Right lobe of liver (tissue), 6 donors: Measurements from ENCODE around the gene INPP4B. TPM values are rescaled to one million over a fixed set of nuclear protein-coding genes. Genes with fewer than 3 reads are reported as not detected.

Source experiments
- ATAC-seq, 4 donors: fragments of 200-7000 bp; cut with Tn5 transposase; one replicate each; pipeline ENCODE4 v1.9.1; 2020; ENCODE audit warnings: mild to moderate bottlenecking in 4 of 4, moderate library complexity in 4 of 4
- DNase-seq, 3 donors: peaks; one replicate each; pipeline ENCODE4 v3.0.0-alpha.2; 2020
- H3K27ac ChIP-seq, 3 donors: fragments of 200-600 bp; one replicate each; pipeline ENCODE4 v1.8.0; 2022
- H3K27me3 ChIP-seq, 2 donors: fragments of 200-600 bp; one replicate each; pipeline ENCODE4 v1.8.0; 2022
- H3K36me3 ChIP-seq, 4 donors: fragments of 200-600 bp; sonication (generic) in 1 of 4; one replicate each; pipeline versions ENCODE4 v1.5.1 to v1.8.0; 2017 to 2022; ENCODE audit warnings: control low read depth in 1 of 4
- H3K4me1 ChIP-seq, 4 donors: fragments of 200-600 bp; sonication (generic) in 1 of 4; one replicate each; pipeline versions ENCODE4 v1.5.1 to v1.8.0; 2017 to 2022; ENCODE audit warnings: control low read depth in 1 of 4
- H3K4me3 ChIP-seq, 3 donors: fragments of 200-600 bp; one replicate each; pipeline ENCODE4 v1.8.0; 2022
- H3K9me3 ChIP-seq, 4 donors: fragments of 200-600 bp; sonication (generic) in 1 of 4; one replicate each; pipeline versions ENCODE4 v1.5.1 to v1.8.0; 2017 to 2022; ENCODE audit warnings: control low read depth in 1 of 4
- POLR2A ChIP-seq: fragments of 450-650 bp; IDR thresholded peaks from one replicate; pipeline ENCODE4 v1.6.1; 2017; ENCODE audit warnings: antibody characterized with exemption, mild to moderate bottlenecking
- WGBS: methylation state at CpG from one replicate; pipeline ENCODE4 v1.1.6; 2018; ENCODE audit warnings: low coverage, low lambda C conversion rate; ENCODE audit not compliant: insufficient coverage; ENCODE audit errors: missing lambda C conversion rate; 5-methylcytosine and 5-hydroxymethylcytosine counted together
- intact Hi-C, 2 donors: fragments of 100-400 bp; cut with DNase I; formaldehyde crosslinking; loops; one replicate each; pipeline versions ENCODE4 v1.11.2 to v1.14.1; 2022
- total RNA-seq, 6 experiments: library from RNA; depleted of rRNA in 2 of 6; stranded (reverse); fragments of >200 nt in 2 of 6; fragmentation: NEBNext Ultra II Directional in 3 of 6; extraction: Animal tissue kit (Norgen Biotek cat#: 25700) in 3 of 6; gene quantifications; one replicate each; pipeline versions ENCODE4 v1.1.0 to v1.2.4, GENCODE V29; 2016 to 2023
- TF ChIP-seq, protein P1 (sequence below), 4 donors: fragments of 200-600 bp in 3 of 4; fragments of 450-650 bp in 1 of 4; IDR thresholded peaks; one replicate each; pipeline versions ENCODE4 v1.5.1 to v1.8.0; 2016 to 2022; ENCODE audit warnings: antibody characterized with exemption in 4 of 4, mild to moderate bottlenecking in 2 of 4
- donor health status: DM: no; HTN: yes; CAD: no.
- donor health status: DM: no; HTN: no; CAD: no.
- donor health status: DM: no; HTN: no; CAD: no.
- donor health status: DM: no; HTN: yes; CAD: no.
- donor health status: DM: no; HTN: yes; CAD: no.

INPP4B gene
- total RNA-seq, 6 experiments from 2014 or later, result 0.73 to 5.0 (median 1.6) TPM

DNA sequence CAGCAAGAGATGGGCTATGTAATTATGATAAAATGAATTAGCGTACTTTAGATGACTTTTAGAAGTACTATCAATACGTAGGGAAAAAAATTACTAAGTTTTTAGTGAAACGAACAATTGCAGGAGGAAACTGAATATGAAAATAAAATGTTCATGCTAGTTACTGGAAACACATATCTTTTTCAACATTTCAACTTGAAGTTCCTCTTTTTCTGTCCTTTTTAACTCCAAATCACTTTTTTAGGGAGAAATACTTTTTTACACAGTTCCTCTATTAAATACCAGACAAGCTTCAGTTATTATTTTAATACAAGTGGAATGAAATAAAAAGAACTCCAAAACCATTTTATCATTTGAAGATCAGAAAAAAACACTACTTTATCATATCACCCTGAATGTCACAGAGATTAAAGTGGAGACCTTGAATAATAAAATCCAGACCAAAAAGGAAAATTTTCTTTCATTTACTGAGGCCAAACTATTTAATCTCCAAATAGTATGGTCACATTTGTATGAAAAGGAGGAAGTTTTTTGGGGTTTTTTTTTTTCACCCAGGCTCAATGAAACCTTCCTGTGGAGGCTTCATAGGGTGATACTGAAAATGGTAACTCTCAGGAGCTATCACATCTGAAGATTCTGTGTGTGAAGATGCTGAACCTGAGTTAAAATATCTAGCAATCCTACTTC lies 306.2 kb downstream of the INPP4B start:
- 16% methylated on average over 3 of the region's 3 CpGs for WGBS
- Histone ChIP-seq H3K27ac (no peak overlapping the region), H3K4me3 (no peak overlapping the region), H3K9me3 (no peaks in the 10 kb centered on the region), H3K4me1 (no peaks in the 10 kb centered on the region), H3K36me3 (no peaks in the 10 kb centered on the region), H3K27me3 (no peaks in the 10 kb centered on the region)
- TF ChIP-seq, protein P1, sequence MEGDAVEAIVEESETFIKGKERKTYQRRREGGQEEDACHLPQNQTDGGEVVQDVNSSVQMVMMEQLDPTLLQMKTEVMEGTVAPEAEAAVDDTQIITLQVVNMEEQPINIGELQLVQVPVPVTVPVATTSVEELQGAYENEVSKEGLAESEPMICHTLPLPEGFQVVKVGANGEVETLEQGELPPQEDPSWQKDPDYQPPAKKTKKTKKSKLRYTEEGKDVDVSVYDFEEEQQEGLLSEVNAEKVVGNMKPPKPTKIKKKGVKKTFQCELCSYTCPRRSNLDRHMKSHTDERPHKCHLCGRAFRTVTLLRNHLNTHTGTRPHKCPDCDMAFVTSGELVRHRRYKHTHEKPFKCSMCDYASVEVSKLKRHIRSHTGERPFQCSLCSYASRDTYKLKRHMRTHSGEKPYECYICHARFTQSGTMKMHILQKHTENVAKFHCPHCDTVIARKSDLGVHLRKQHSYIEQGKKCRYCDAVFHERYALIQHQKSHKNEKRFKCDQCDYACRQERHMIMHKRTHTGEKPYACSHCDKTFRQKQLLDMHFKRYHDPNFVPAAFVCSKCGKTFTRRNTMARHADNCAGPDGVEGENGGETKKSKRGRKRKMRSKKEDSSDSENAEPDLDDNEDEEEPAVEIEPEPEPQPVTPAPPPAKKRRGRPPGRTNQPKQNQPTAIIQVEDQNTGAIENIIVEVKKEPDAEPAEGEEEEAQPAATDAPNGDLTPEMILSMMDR (IDR thresholded peaks at IDR 0.05), result no peak
- TF ChIP-seq POLR2A, result no peak
- intact Hi-C loops, result no loop called here
- DNase-seq (no peak), ATAC-seq (no peak)

DNA sequence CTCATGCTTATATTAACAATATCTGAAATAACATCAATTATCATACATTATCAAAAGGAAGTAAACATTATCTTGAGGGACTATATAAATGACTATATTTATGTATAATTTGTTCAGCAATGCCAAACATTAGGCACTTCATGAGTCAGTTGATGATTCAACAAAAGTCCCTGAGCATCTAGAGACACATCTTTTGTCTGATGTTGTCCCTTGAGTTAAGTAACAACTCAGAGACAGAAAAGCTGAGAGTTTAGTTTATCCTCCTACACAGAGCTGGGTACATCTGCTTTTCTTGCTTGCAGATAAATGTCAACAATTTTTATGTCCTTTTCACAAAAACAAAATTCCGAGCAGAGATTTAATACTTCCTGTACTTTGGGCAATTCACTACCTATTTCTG lies 311.1 kb downstream of the INPP4B start:
- Histone ChIP-seq H3K36me3 (no peaks in the 10 kb centered on the region), H3K4me3 (no peak overlapping the region), H3K9me3 (no peaks in the 10 kb centered on the region), H3K27ac (no peak overlapping the region), H3K27me3 (no peaks in the 10 kb centered on the region), H3K4me1 (no peaks in the 10 kb centered on the region)
- TF ChIP-seq, protein P1 (IDR thresholded peaks at IDR 0.05), result no peak
- TF ChIP-seq POLR2A, result no peak
- 64% methylated on average over 1 of the region's 1 CpG for WGBS
- intact Hi-C loops, result no loop called here
- ATAC-seq (no peak), DNase-seq (no peak)

DNA sequence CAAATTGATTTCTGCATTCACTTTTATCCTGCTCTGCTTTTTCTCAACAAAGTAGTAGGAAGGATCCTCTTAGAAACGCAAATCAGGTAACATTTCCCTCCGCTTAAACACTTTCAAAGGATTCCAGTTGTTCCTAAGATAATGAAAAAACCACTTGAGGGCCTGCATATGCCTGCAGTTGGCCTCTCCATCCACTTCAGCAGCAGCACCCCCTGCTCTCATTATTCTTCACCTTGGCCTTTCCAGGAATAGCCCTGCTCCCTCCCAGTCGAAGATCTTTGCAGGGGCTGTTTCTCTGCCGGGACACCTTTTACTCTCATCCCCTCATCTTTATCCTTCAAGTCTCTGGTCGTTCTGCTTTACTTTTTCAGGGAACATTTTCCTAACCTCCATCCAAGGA lies 314.0 kb downstream of the INPP4B start:
- H3K9me3 ChIP-seq, result no peaks in the 10 kb centered on the region
- WGBS, result 70% methylated on average over 5 of the region's 5 CpGs
- no peak overlapping the region for H3K4me3 ChIP-seq

DNA sequence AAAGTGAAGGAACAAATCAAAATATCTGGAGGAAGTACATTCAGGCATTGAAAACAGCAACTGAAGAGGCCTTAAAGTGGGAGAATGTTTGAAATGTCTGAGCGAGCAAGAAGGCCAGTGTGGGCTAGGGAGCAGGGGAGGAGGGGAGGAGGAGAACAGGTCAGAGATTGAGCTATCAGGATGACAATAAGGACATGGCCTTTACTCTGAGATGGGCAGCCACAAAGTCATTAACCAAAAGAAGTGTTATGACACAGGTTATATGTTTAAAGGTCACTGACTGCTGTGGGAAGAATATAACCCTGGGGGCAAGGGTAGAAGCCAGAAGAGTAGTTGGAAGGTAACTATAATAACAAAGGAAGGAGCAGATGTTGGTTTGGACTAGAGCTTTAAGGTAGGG lies 315.4 kb downstream of the INPP4B start:
- no peak overlapping the region for H3K27ac ChIP-seq

More for the DNA sequence above, 314.0 kb downstream of the INPP4B start:
- DNase-seq (no peak), ATAC-seq (no peak)
- H3K36me3 ChIP-seq, result no peaks in the 10 kb centered on the region
- no peak for TF ChIP-seq POLR2A
- TF ChIP-seq, protein P1 (IDR thresholded peaks at IDR 0.05), result no peak
- no peaks in the 10 kb centered on the region for H3K27me3 ChIP-seq
- intact Hi-C loops, result no loop called here
- no peaks in the 10 kb centered on the region for H3K4me1 ChIP-seq
- H3K27ac ChIP-seq, result no peak overlapping the region

More for the DNA sequence above, 315.4 kb downstream of the INPP4B start:
- WGBS, result 44% methylated on average over 1 of the region's 1 CpG
- Histone ChIP-seq H3K9me3 (no peaks in the 10 kb centered on the region), H3K36me3 (no peaks in the 10 kb centered on the region), H3K4me1 (no peaks in the 10 kb centered on the region), H3K27me3 (no peaks in the 10 kb centered on the region), H3K4me3 (no peak overlapping the region)
- no peak for DNase-seq
- intact Hi-C loops, result no loop called here
- no peak for ATAC-seq
- TF ChIP-seq, protein P1 (IDR thresholded peaks at IDR 0.05), result no peak
- no peak for TF ChIP-seq POLR2A
